ENCODE measurements around the gene YIF1A. TPM values are rescaled to one million over a fixed set of nuclear protein-coding genes. Genes with fewer than 3 reads are reported as not detected.

YIF1A gene
- total RNA-seq, 1 experiment from 2014 or later: 54.7 TPM

GRCh38 chr11:66289548-66290329 is 796 bp upstream of the YIF1A start:
- BruUV-seq (replicated peaks): TSS peak; percentile 81
- no peaks in the 10 kb centered on the region for H3K9me2 ChIP-seq (ENCODE audit: insufficient read depth)
- intact Hi-C loops (cut with micrococcal nuclease): loop anchor here (1.0 kb wide), 1 partner anchor 23 kb away; no protein-coding TSS in a partner anchor
- H3K79me2 ChIP-seq (ENCODE audit: insufficient read depth, low read length): peaks cover 19% of the 10 kb centered on the region
- H3K9ac ChIP-seq (ENCODE audit: low read length): peak overlapping the region; percentile 93
- no peaks in the 10 kb centered on the region for H4K20me1 ChIP-seq (ENCODE audit: insufficient read depth)
- TF ChIP-seq YY1 (IDR thresholded peaks at IDR 0.05; ENCODE audit: extremely low read depth, insufficient replicate concordance, low read depth, low read length) (no peak), SRF (IDR thresholded peaks at IDR 0.05; ENCODE audit: low read depth) (no peak), POLR2AphosphoS5 (IDR thresholded peaks at IDR 0.05; ENCODE audit: low read depth, low read length) (no peak), FOSL1 (IDR thresholded peaks at IDR 0.05; ENCODE audit: low read depth) (no peak), RAD21 (IDR thresholded peaks at IDR 0.05; ENCODE audit: low read depth) (no peak), ZFX (IDR thresholded peaks at IDR 0.05) (no peak), ELF1 (IDR thresholded peaks at IDR 0.05; ENCODE audit: borderline replicate concordance, low read depth) (no peak), ATF3 (IDR thresholded peaks at IDR 0.05) (no peak), ZBTB33 (IDR thresholded peaks at IDR 0.05; ENCODE audit: extremely low read depth, insufficient replicate concordance, low read length) (no peak), EGR1 (IDR thresholded peaks at IDR 0.05; ENCODE audit: low read depth) (no peak), CTCF (IDR thresholded peaks at IDR 0.05 in 2 of 3, conservative IDR thresholded peaks at IDR 0.05 in 1 of 3; ENCODE audit: borderline replicate concordance in 1 of 3, insufficient read depth in 1 of 3, low read depth in 2 of 3, low read length in 2 of 3) (no peak), REST (IDR thresholded peaks at IDR 0.05; ENCODE audit: low read depth) (no peak), POLR2A (IDR thresholded peaks at IDR 0.05; ENCODE audit: borderline replicate concordance, extremely low read depth, insufficient read depth, insufficient read length) (no peak), CEBPB (IDR thresholded peaks at IDR 0.05; ENCODE audit: low read depth) (no peak), SP1 (IDR thresholded peaks at IDR 0.05; ENCODE audit: low read depth) (no peak), SIN3A (IDR thresholded peaks at IDR 0.05; ENCODE audit: low read depth) (no peak)
- peaks cover 22 to 45% of the 10 kb centered on the region in 2 experiments for H3K4me1 ChIP-seq (ENCODE audit: control insufficient read depth in 1 of 2, insufficient read depth in 2 of 2, low read length in 2 of 2)
- H3K27ac ChIP-seq (ENCODE audit: low read depth, low read length): peak overlapping the region; percentile 70
- no peaks in the 10 kb centered on the region for H3K36me3 ChIP-seq (ENCODE audit: control insufficient read depth in 1 of 2, insufficient read depth in 2 of 2, low read length in 2 of 2)
- ATAC-seq (peak; percentile 33), DNase-seq (ENCODE audit: low read depth, low spot score) (no peak)
- H3K9me3 ChIP-seq (ENCODE audit: control insufficient read depth in 1 of 2, insufficient read depth in 1 of 2, low read depth in 1 of 2, low read length in 2 of 2): no peaks in the 10 kb centered on the region
- H3K4me3 ChIP-seq (replicated peaks in 1 of 2; ENCODE audit: low read depth in 1 of 2, low read length in 2 of 2): peak overlapping the region; percentile 71 to 96
- RAD21 ChIA-PET (ENCODE audit: low non-redundant PET in 1 of 2, low total read pairs in 2 of 2, uncharacterized antibody in 2 of 2, unreplicated experiment in 2 of 2): interaction anchor here (0.7 to 0.9 kb wide), 2 partner anchors 31 to 1011 kb away, joined by 3 read pairs; no protein-coding TSS in a partner anchor
- H3K27me3 ChIP-seq (ENCODE audit: insufficient read depth, low read length): no peaks in the 10 kb centered on the region
- H2AFZ ChIP-seq (ENCODE audit: low read depth, low read length, poor library complexity, severe bottlenecking): no peak overlapping the region
- peak overlapping the region; percentile 99 for H3K4me2 ChIP-seq (ENCODE audit: low read length)
- POLR2A ChIA-PET: interaction anchor here (0.6 to 2.7 kb wide), 8 partner anchors 8 to 55 kb away, joined by 3 to 18 read pairs (median 4); partner anchors contain the start of genes BRMS1 and RAB1B
- CTCF ChIA-PET: interaction anchor here (1.0 to 3.4 kb wide), 6 partner anchors 8 to 96 kb away, joined by 3 to 25 read pairs (median 5); partner anchors contain the start of genes RAB1B and RIN1

All from HCT116 (cell line).